ENCODE data around the gene TMEM208. TPM values are rescaled to one million over a fixed set of nuclear protein-coding genes. Genes with fewer than 3 reads are reported as not detected.
A peak's percentile ranks its signal among the peaks of the same experiment; 100 is the strongest.

Gene TMEM208
- total RNA-seq, 2 experiments from 2014 or later, result 25.8 to 40.8 TPM

GRCh38 chr16:67194260-67194659, 32.7 kb upstream of the TMEM208 start:
- ChIA-PET CTCF (interaction anchor here (0.7 to 2.0 kb wide), 8 partner anchors 8 to 299 kb away, joined by 3 to 6 read pairs (median 4); no protein-coding TSS in a partner anchor), POLR2A (no interaction called here)
- peaks cover 49% of the 10 kb centered on the region for H3K4me1 Mint-ChIP-seq
- DNase-seq, result no peak
- H3K9me3 Mint-ChIP-seq, result no peaks in the 10 kb centered on the region
- peak overlapping the region; percentile 85 for H3K27ac Mint-ChIP-seq
- peak overlapping the region; percentile 93 for H3K4me3 Mint-ChIP-seq
- peaks cover 46% of the 10 kb centered on the region for H3K36me3 Mint-ChIP-seq (ENCODE audit: low read depth)
- H3K27me3 Mint-ChIP-seq, result no peaks in the 10 kb centered on the region

DNA sequence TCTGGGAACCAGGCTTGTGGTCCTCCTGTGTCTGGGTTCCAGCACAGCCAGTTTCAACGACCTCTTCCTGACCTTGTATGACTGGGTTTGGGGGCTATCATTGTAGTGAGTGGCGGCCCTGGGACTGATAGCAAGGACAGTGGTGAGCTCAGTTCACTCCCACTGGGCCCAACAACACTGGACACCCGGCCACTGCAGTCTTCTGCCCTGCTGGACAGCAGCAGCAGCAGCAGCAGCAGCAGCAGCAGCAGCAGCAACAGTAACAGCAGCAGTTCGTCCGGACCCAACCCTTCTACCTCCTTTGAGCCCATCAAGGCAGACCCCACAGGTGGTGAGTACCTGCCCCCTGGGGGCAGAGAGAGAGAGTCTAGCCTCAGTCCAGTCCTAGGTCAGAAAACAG, 31.3 kb upstream of the TMEM208 start:
- ChIA-PET POLR2A (interaction anchor here (0.6 kb wide), 1 partner anchor 219 kb away, joined by 3 read pairs; no protein-coding TSS in a partner anchor), CTCF (interaction anchor here (1.1 to 1.6 kb wide), 3 partner anchors 8 to 49 kb away, joined by 3 to 5 read pairs (median 3); no protein-coding TSS in a partner anchor)
- Mint-ChIP-seq H3K9me3 (no peaks in the 10 kb centered on the region), H3K4me1 (peaks cover 48% of the 10 kb centered on the region), H3K36me3 (ENCODE audit: low read depth) (peaks cover 54% of the 10 kb centered on the region), H3K4me3 (no peak overlapping the region), H3K27ac (no peak overlapping the region), H3K27me3 (no peaks in the 10 kb centered on the region)
- no peak for DNase-seq

- Mint-ChIP-seq H3K36me3 (ENCODE audit: low read depth) (peaks cover 54% of the 10 kb centered on the region), H3K27me3 (no peaks in the 10 kb centered on the region), H3K4me1 (peaks cover 43% of the 10 kb centered on the region), H3K4me3 (no peak overlapping the region), H3K27ac (no peak overlapping the region), H3K9me3 (no peaks in the 10 kb centered on the region)
- POLR2A ChIA-PET, result no interaction called here
- CTCF ChIA-PET, result interaction anchor here (0.8 to 2.2 kb wide), 2 partner anchors 12 kb away, joined by 3 to 11 read pairs; no protein-coding TSS in a partner anchor
- no peak for DNase-seq
These were observed 30.0 kb upstream of the TMEM208 start for GRCh38 chr16:67196881-67197280.

DNA sequence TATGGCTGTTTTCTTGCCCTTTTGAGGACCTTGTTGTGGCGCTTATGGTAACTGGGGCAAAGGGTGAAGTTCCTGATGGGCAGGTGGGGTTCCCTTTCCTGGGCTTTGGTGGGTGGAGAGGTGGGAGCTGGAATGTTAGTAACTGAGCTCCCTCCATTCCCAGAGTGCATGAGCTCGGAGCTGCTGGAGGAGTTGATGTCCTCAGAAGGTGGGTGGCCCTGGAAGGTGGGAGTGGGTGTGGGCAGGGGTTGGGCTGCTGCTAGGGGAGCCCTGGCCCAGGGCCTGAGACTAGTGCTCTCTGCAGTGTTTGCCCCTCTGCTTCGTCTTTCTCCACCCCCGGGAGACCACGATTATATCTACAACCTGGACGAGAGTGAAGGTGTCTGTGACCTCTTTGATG, 29.2 kb upstream of the TMEM208 start:
- no peak overlapping the region for H3K4me3 Mint-ChIP-seq
- no peak overlapping the region for H3K27ac Mint-ChIP-seq
- peaks cover 51% of the 10 kb centered on the region for H3K36me3 Mint-ChIP-seq (ENCODE audit: low read depth)
- H3K4me1 Mint-ChIP-seq, result peaks cover 38% of the 10 kb centered on the region
- H3K27me3 Mint-ChIP-seq, result no peaks in the 10 kb centered on the region
- POLR2A ChIA-PET, result interaction anchor here (0.8 kb wide), 1 partner anchor 10 kb away, joined by 4 read pairs; no protein-coding TSS in a partner anchor
- H3K9me3 Mint-ChIP-seq, result no peaks in the 10 kb centered on the region
- DNase-seq, result no peak
- CTCF ChIA-PET, result interaction anchor here (0.6 to 2.2 kb wide), 10 partner anchors 11 to 215 kb away, joined by 3 to 11 read pairs (median 4); partner anchors contain the start of gene MATCAP1

GRCh38 chr16:67198238-67198734, 28.6 kb upstream of the TMEM208 start:
- H3K27me3 Mint-ChIP-seq, result no peaks in the 10 kb centered on the region
- H3K9me3 Mint-ChIP-seq, result no peaks in the 10 kb centered on the region
- CTCF ChIA-PET, result interaction anchor here (0.6 to 2.2 kb wide), 7 partner anchors 10 to 214 kb away, joined by 3 to 11 read pairs (median 4); partner anchors contain the start of gene MATCAP1
- H3K4me1 Mint-ChIP-seq, result peaks cover 32% of the 10 kb centered on the region
- H3K4me3 Mint-ChIP-seq, result no peak overlapping the region
- no peak overlapping the region for H3K27ac Mint-ChIP-seq
- H3K36me3 Mint-ChIP-seq (ENCODE audit: low read depth), result peaks cover 49% of the 10 kb centered on the region
- POLR2A ChIA-PET, result interaction anchor here (0.8 kb wide), 1 partner anchor 10 kb away, joined by 4 read pairs; no protein-coding TSS in a partner anchor
- peak; percentile 34 for DNase-seq

DNA sequence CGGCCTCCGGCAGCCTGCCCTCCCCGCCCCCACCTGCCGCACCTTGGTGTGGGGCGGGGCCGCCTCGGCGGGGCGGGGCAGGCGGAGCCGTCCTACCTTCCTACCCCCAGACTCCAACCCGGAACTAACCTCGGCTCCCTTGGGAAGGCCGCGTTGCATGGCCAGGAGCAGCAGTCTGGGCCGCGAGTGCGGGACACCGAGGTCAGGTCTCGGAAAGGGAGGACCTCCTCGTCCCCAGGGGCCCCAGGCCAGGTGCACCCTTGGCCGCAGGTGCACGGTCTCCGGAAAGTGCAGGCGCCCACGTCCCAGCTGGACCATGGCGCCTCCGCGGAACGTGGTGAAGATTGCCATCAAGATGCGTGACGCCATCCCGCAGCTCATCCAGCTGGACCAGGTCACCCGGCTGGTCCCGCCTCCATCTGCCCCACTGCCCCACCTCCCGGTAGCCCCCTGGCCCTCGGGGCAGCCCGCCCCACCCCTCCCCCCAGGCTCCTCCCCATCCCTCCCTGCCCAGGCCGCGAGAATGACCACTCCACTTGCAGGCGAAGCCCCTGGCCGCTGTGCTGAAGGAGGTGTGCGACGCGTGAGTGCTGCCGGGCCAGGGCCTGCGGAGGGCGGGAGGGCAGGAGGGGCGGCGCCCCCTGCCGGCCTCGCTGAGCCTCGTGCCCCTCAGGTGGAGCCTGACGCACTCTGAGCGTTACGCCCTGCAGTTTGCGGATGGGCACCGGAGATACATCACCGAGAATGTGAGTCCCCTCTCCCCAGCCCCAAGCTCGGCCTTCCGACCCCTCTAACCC, 27.7 kb upstream of the TMEM208 start, which contains the start of gene ELMO3:
Gene ELMO3, plus strand, starts transcription at position 121 of the 797 bp plus-strand sequence. Its CDS starts 196 bp downstream, at position 317.
- no peaks in the 10 kb centered on the region for H3K27me3 Mint-ChIP-seq
- ChIA-PET POLR2A (interaction anchor here (0.6 kb wide), 1 partner anchor 75 kb away, joined by 3 read pairs; no protein-coding TSS in a partner anchor), CTCF (interaction anchor here (1.3 to 2.2 kb wide), 2 partner anchors 9 to 47 kb away, joined by 4 to 11 read pairs; no protein-coding TSS in a partner anchor)
- H3K27ac Mint-ChIP-seq, result no peak within 1 kb of the TSS
- H3K36me3 Mint-ChIP-seq (ENCODE audit: low read depth), result peaks cover 40% of the 10 kb centered on the region
- H3K4me3 Mint-ChIP-seq, result no peak within 1 kb of the TSS
- peaks cover 23% of the 10 kb centered on the region for H3K4me1 Mint-ChIP-seq
- DNase-seq, result no peak
- no peaks in the 10 kb centered on the region for H3K9me3 Mint-ChIP-seq

GRCh38 chr16:67199808-67200198, 27.1 kb upstream of the TMEM208 start:
- Mint-ChIP-seq H3K27ac (no peak overlapping the region), H3K9me3 (no peaks in the 10 kb centered on the region), H3K4me3 (no peak overlapping the region), H3K27me3 (no peaks in the 10 kb centered on the region), H3K4me1 (peaks cover 18% of the 10 kb centered on the region), H3K36me3 (ENCODE audit: low read depth) (peaks cover 38% of the 10 kb centered on the region)
- ChIA-PET POLR2A (interaction anchor here (0.6 kb wide), 1 partner anchor 74 kb away, joined by 3 read pairs; no protein-coding TSS in a partner anchor), CTCF (no interaction called here)
- DNase-seq, result no peak

DNA sequence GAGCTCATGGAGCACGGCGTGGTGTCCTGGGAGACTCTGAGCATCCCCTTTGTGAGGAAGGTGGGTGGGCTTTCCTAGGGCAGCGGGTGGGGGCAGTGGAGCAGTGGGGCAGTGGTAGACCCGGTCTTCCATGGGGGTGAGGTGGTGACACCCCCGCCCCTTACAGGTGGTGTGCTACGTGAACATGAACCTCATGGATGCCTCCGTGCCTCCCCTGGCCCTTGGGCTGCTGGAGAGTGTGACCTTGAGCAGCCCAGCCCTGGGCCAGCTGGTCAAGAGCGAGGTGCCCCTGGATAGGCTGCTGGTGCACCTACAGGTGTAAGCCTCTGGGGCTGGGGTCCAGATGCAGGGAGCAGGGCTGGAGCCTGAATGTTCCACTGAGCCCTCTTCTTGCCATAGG, 26.4 kb upstream of the TMEM208 start:
- no peak for DNase-seq

GRCh38 chr16:67201411-67202345, 25.3 kb upstream of the TMEM208 start:
- no peak overlapping the region for H3K27ac Mint-ChIP-seq
- POLR2A ChIA-PET, result no interaction called here

More for the DNA sequence above, 26.4 kb upstream of the TMEM208 start:
- POLR2A ChIA-PET, result no interaction called here
- H3K9me3 Mint-ChIP-seq, result no peaks in the 10 kb centered on the region
- no peak overlapping the region for H3K4me3 Mint-ChIP-seq
- no peak overlapping the region for H3K27ac Mint-ChIP-seq
- peaks cover 33% of the 10 kb centered on the region for H3K36me3 Mint-ChIP-seq (ENCODE audit: low read depth)
- peaks cover 16% of the 10 kb centered on the region for H3K4me1 Mint-ChIP-seq
- H3K27me3 Mint-ChIP-seq, result no peaks in the 10 kb centered on the region
- CTCF ChIA-PET, result interaction anchor here (0.6 to 0.7 kb wide), 2 partner anchors 10 to 514 kb away, joined by 3 read pairs; no protein-coding TSS in a partner anchor

DNA sequence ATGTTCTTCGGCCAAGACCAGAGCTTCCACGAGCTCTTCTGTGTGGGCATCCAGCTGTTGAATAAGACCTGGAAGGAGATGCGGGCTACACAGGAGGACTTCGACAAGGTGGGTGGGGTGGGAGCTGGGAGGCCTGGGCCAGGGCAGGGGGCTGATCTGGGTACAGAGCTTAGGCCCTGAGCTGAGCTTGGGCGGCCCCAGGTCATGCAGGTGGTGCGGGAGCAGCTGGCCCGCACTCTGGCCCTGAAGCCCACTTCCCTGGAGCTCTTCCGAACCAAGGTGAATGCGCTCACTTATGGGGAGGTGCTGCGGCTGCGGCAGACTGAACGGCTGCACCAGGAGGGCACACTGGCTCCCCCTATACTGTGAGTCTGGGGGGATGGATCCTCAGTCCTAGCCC, 24.5 kb upstream of the TMEM208 start:
- no peaks in the 10 kb centered on the region for H3K27me3 Mint-ChIP-seq
- no peaks in the 10 kb centered on the region for H3K4me1 Mint-ChIP-seq
- ChIA-PET CTCF (interaction anchor here (0.5 to 1.7 kb wide), 4 partner anchors 9 to 182 kb away, joined by 3 to 6 read pairs (median 4); partner anchors contain the start of gene TMEM208), POLR2A (no interaction called here)
- DNase-seq, result no peak
- no peak overlapping the region for H3K4me3 Mint-ChIP-seq
- no peaks in the 10 kb centered on the region for H3K9me3 Mint-ChIP-seq
- H3K36me3 Mint-ChIP-seq (ENCODE audit: low read depth), result peaks cover 18% of the 10 kb centered on the region
- no peak overlapping the region for H3K27ac Mint-ChIP-seq

More at GRCh38 chr16:67201411-67202345, 25.3 kb upstream of the TMEM208 start:
- no peaks in the 10 kb centered on the region for H3K9me3 Mint-ChIP-seq
- peaks cover 4% of the 10 kb centered on the region for H3K4me1 Mint-ChIP-seq
- no peak overlapping the region for H3K4me3 Mint-ChIP-seq
- peaks cover 22% of the 10 kb centered on the region for H3K36me3 Mint-ChIP-seq (ENCODE audit: low read depth)
- H3K27me3 Mint-ChIP-seq, result no peaks in the 10 kb centered on the region
- CTCF ChIA-PET, result interaction anchor here (0.7 to 1.7 kb wide), 4 partner anchors 8 to 26 kb away, joined by 3 to 6 read pairs (median 4); partner anchors contain the start of gene TMEM208
- DNase-seq, result no peak

DNA sequence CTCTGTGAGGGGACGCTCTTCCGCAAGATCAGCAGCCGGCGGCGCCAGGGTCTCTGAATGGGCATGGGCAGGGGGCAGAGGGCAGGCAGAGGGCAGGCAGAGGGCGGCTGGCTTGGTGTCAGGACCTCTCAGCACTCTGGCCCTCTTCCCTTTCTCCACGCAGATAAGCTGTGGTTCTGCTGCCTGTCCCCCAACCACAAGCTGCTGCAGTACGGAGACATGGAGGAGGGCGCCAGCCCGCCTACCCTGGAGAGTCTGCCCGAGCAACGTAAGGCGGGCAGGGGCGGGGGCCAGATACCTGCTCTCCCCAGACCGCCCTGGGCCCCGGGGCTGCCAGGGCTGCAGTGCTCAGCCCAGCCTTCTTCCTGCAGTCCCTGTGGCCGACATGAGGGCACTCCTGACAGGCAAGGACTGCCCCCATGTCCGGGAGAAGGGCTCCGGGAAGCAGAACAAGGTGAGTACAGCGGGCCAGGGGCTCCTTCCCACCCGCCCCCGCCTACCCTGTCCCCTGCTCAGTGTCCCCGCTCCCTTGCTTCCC, 23.9 kb upstream of the TMEM208 start:
- Mint-ChIP-seq H3K27me3 (no peaks in the 10 kb centered on the region), H3K27ac (no peak overlapping the region)
- CTCF ChIA-PET, result interaction anchor here (0.5 to 1.7 kb wide), 4 partner anchors 8 to 183 kb away, joined by 3 to 6 read pairs (median 4); partner anchors contain the start of gene TMEM208

More for the DNA sequence above, 23.9 kb upstream of the TMEM208 start:
- Mint-ChIP-seq H3K9me3 (no peaks in the 10 kb centered on the region), H3K36me3 (ENCODE audit: low read depth) (peaks cover 13% of the 10 kb centered on the region), H3K4me1 (no peaks in the 10 kb centered on the region), H3K4me3 (no peak overlapping the region)
- POLR2A ChIA-PET, result no interaction called here
- no peak for DNase-seq
